ENCODE measurements around the gene PTP4A1.

The PTP4A1 gene

GRCh38 chr6:63571361-63572043 is 778 bp upstream of the PTP4A1 start:
- H3K27me3 ChIP-seq (ENCODE audit: control insufficient read depth, low read length): no peaks in the 10 kb centered on the region
- H3F3A ChIP-seq (ENCODE audit: control insufficient read depth, insufficient read depth): no peaks in the 10 kb centered on the region
- no peaks in the 10 kb centered on the region for H3K9me3 ChIP-seq (ENCODE audit: control insufficient read depth, insufficient read depth, low read length)
- peak overlapping the region; percentile 76 for H3K4me3 ChIP-seq (ENCODE audit: low read length)
- H3K27ac ChIP-seq (ENCODE audit: low read depth, low read length): peak overlapping the region; percentile 25; the same call in 1 of the 2 replicates
- peaks cover 17% of the 10 kb centered on the region; the same call in 1 of the 2 replicates for H4K20me1 ChIP-seq (ENCODE audit: control insufficient read depth, insufficient read depth, low read depth, low read length)
- H3K79me2 ChIP-seq (ENCODE audit: control insufficient read depth, low read length): peaks cover 47% of the 10 kb centered on the region
- no peaks in the 10 kb centered on the region for H3K9me2 ChIP-seq (replicated peaks; ENCODE audit: control insufficient read depth, low read length)
- peak overlapping the region; percentile 75 for H3K4me2 ChIP-seq (ENCODE audit: low read length)
- peaks cover 25% of the 10 kb centered on the region for H3K4me1 ChIP-seq (ENCODE audit: control insufficient read depth, low read length)
- peaks cover 38% of the 10 kb centered on the region for H3K36me3 ChIP-seq (ENCODE audit: control insufficient read depth, low read length)
- no peak for TF ChIP-seq CTCF (IDR thresholded peaks at IDR 0.05; ENCODE audit: low read depth, low read length, poor library complexity, severe bottlenecking)
- TF ChIP-seq EZH2phosphoT487 (IDR thresholded peaks at IDR 0.05; ENCODE audit: borderline replicate concordance, low read length): no peak

GRCh38 chr6:63572747-63573075 is 431 bp downstream of the PTP4A1 start:
- H3K79me2 ChIP-seq (ENCODE audit: control insufficient read depth, low read length): peaks cover 57% of the 10 kb centered on the region
- H3K4me3 ChIP-seq (ENCODE audit: low read length): peak overlapping the region; percentile 76

GRCh38 chr6:63573076-63573898 is 1.0 kb downstream of the PTP4A1 start:
- H3K9me2 ChIP-seq (replicated peaks; ENCODE audit: control insufficient read depth, low read length): no peaks in the 10 kb centered on the region
- peak overlapping the region; percentile 76 for H3K4me2 ChIP-seq (ENCODE audit: low read length)
- peaks cover 25% of the 10 kb centered on the region for H3K4me1 ChIP-seq (ENCODE audit: control insufficient read depth, low read length)
- peak overlapping the region; percentile 62 for H3K27ac ChIP-seq (ENCODE audit: low read depth, low read length)
- H3F3A ChIP-seq (ENCODE audit: control insufficient read depth, insufficient read depth): no peaks in the 10 kb centered on the region
- H3K9me3 ChIP-seq (ENCODE audit: control insufficient read depth, insufficient read depth, low read length): no peaks in the 10 kb centered on the region
- no peak for TF ChIP-seq EZH2phosphoT487 (IDR thresholded peaks at IDR 0.05; ENCODE audit: borderline replicate concordance, low read length)
- TF ChIP-seq CTCF (IDR thresholded peaks at IDR 0.05; ENCODE audit: low read depth, low read length, poor library complexity, severe bottlenecking): no peak
- H3K36me3 ChIP-seq (ENCODE audit: control insufficient read depth, low read length): peaks cover 54% of the 10 kb centered on the region
- peaks cover 59% of the 10 kb centered on the region for H3K79me2 ChIP-seq (ENCODE audit: control insufficient read depth, low read length)
- no peaks in the 10 kb centered on the region for H3K27me3 ChIP-seq (ENCODE audit: control insufficient read depth, low read length)
- H3K4me3 ChIP-seq (ENCODE audit: low read length): peak overlapping the region; percentile 76
- H4K20me1 ChIP-seq (ENCODE audit: control insufficient read depth, insufficient read depth, low read depth, low read length): peaks cover 17% of the 10 kb centered on the region; the same call in 1 of the 2 replicates

More at GRCh38 chr6:63572747-63573075, 431 bp downstream of the PTP4A1 start:
- Histone ChIP-seq H3K9me2 (replicated peaks; ENCODE audit: control insufficient read depth, low read length) (no peaks in the 10 kb centered on the region), H3K27me3 (ENCODE audit: control insufficient read depth, low read length) (no peaks in the 10 kb centered on the region), H3K4me2 (ENCODE audit: low read length) (peak overlapping the region; percentile 76), H3K27ac (ENCODE audit: low read depth, low read length) (peak overlapping the region; percentile 62), H3K36me3 (ENCODE audit: control insufficient read depth, low read length) (peaks cover 49% of the 10 kb centered on the region), H3K9me3 (ENCODE audit: control insufficient read depth, insufficient read depth, low read length) (no peaks in the 10 kb centered on the region), H3F3A (ENCODE audit: control insufficient read depth, insufficient read depth) (no peaks in the 10 kb centered on the region), H3K4me1 (ENCODE audit: control insufficient read depth, low read length) (peaks cover 25% of the 10 kb centered on the region), H4K20me1 (ENCODE audit: control insufficient read depth, insufficient read depth, low read depth, low read length) (peaks cover 17% of the 10 kb centered on the region; the same call in 1 of the 2 replicates)
- TF ChIP-seq CTCF (IDR thresholded peaks at IDR 0.05; ENCODE audit: low read depth, low read length, poor library complexity, severe bottlenecking) (no peak), EZH2phosphoT487 (IDR thresholded peaks at IDR 0.05; ENCODE audit: borderline replicate concordance, low read length) (no peak)
